Measurements from ENCODE around the gene ARHGDIG. TPM values are rescaled to one million over a fixed set of nuclear protein-coding genes. Genes with fewer than 3 reads are reported as not detected.

ARHGDIG gene
- total and polyA plus RNA-seq, 2 donors (not counting 3 experiments of a cell fraction or from before 2014, with no cell fraction given) = 0.93 to 2.2 TPM

GRCh38 chr16:287298-287811, 7.0 kb downstream of the ARHGDIG start:
- Histone ChIP-seq H3K27me3 (ENCODE audit: control insufficient read depth in 2 of 2, insufficient read depth in 2 of 2, low read length in 2 of 2) (no peaks in the 10 kb centered on the region), H3K27ac (ENCODE audit: insufficient read depth, low read depth, low read length) (no peak overlapping the region), H3K4me2 (ENCODE audit: insufficient read depth, low read length) (no peak overlapping the region), H3K4me1 (ENCODE audit: control insufficient read depth, extremely low read depth, insufficient read depth, low read length) (no peaks in the 10 kb centered on the region), H3K36me3 (ENCODE audit: control insufficient read depth in 2 of 2, extremely low read depth in 1 of 2, insufficient read depth in 2 of 2, low read length in 2 of 2) (peaks cover 0 to 24% of the 10 kb centered on the region in 2 experiments), H3K79me2 (ENCODE audit: control insufficient read depth, insufficient read depth, low read length) (no peaks in the 10 kb centered on the region), H3K9me3 (replicated peaks; ENCODE audit: control insufficient read depth, insufficient read depth, low read length) (no peaks in the 10 kb centered on the region), H3K9ac (replicated peaks; ENCODE audit: extremely low read depth, insufficient read depth, low read length) (no peak overlapping the region), H4K20me1 (replicated peaks; ENCODE audit: control insufficient read depth, extremely low read depth, insufficient read depth, low read length) (no peaks in the 10 kb centered on the region), H3K4me3 (replicated peaks in 1 of 3; ENCODE audit: insufficient read depth in 1 of 3, low read depth in 1 of 3, low read length in 3 of 3) (no peak overlapping the region), H3K9me1 (replicated peaks; ENCODE audit: control insufficient read depth, extremely low read depth, insufficient read depth, low read length) (no peaks in the 10 kb centered on the region), H2AFZ (ENCODE audit: low read depth, low read length) (no peak overlapping the region)
- dilution Hi-C loops (cut with MboI; ENCODE audit: extremely low pct_ligation_motif_present, low sequenced_read_pairs) = no loop called here
- TF ChIP-seq GATA2 (IDR thresholded peaks at IDR 0.05; ENCODE audit: insufficient read depth, insufficient read length, low read depth, low read length) = no peak
- POLR2A ChIA-PET = no interaction called here
- no TSS peak for BruUV-seq (replicated peaks)
- CTCF ChIA-PET = no interaction called here
- intact Hi-C loops (cut with micrococcal nuclease) = no loop called here
- no peak for FAIRE-seq
- DNase-seq (ENCODE audit: low read depth, low spot score) = no peak

DNA sequence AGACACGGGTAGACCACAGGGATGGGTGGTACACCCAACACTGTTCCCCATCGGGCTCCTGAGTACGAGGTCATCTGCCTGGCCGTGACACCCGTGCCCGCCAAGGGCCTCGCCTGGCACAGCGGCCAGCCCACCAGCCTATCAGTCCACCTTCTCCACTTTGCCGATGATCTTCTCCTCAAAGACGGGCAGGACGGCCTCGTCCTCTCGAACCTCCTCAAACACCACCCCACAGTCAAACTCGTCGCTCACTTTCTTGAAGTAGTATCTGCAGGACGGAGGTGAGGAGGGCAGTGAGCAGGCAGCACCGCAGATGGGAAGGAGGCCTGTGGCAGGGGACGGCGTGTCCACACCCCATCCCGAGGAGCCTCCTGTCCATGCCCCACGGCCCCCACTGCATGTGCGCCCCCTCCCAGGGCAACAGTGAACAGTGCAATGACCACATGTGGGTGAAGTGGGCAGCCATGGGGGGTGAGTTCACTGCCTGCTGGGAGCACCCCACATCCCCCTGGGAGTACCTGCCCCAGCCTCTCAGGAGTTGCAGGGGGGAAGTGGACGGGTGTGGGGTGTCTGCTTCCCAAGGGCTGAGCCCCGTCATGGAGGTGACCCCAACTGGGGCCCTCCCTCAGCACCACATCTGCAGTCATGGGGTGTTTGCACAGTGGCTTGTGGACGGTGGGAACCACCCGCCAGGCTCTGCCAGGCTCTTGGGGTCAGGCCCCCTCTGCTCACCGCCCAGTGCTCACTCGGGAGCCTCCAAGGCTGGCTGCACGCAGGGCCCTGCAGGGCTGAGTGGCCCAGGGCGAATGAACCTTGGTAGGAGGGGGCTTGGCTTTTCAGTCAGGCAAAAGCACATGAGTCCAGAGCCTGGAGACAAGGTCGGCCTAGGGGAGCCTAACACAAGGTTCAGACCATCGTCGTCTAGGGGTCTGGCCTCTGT, 7.9 kb downstream of the ARHGDIG start:
- no peaks in the 10 kb centered on the region for H3K9me3 ChIP-seq (replicated peaks; ENCODE audit: control insufficient read depth, insufficient read depth, low read length)
- H3K36me3 ChIP-seq (ENCODE audit: control insufficient read depth in 2 of 2, extremely low read depth in 1 of 2, insufficient read depth in 2 of 2, low read length in 2 of 2) = peaks cover 0 to 31% of the 10 kb centered on the region in 2 experiments
- ChIA-PET POLR2A (no interaction called here), CTCF (no interaction called here)
- no peak overlapping the region for H2AFZ ChIP-seq (ENCODE audit: low read depth, low read length)
- H3K27ac ChIP-seq (ENCODE audit: insufficient read depth, low read depth, low read length) = no peak overlapping the region
- no peak overlapping the region for H3K4me2 ChIP-seq (ENCODE audit: insufficient read depth, low read length)
- no peak overlapping the region for H3K4me3 ChIP-seq (replicated peaks in 1 of 3; ENCODE audit: insufficient read depth in 1 of 3, low read depth in 1 of 3, low read length in 3 of 3)
- DNase-seq (ENCODE audit: low read depth, low spot score) (no peak), FAIRE-seq (no peak)
- H3K9ac ChIP-seq (replicated peaks; ENCODE audit: extremely low read depth, insufficient read depth, low read length) = no peak overlapping the region
- no peaks in the 10 kb centered on the region for H3K79me2 ChIP-seq (ENCODE audit: control insufficient read depth, insufficient read depth, low read length)
- no peaks in the 10 kb centered on the region for H3K27me3 ChIP-seq (ENCODE audit: control insufficient read depth in 2 of 2, insufficient read depth in 2 of 2, low read length in 2 of 2)
- no peaks in the 10 kb centered on the region for H3K9me1 ChIP-seq (replicated peaks; ENCODE audit: control insufficient read depth, extremely low read depth, insufficient read depth, low read length)
- BruUV-seq (replicated peaks) = no TSS peak
- intact Hi-C loops (cut with micrococcal nuclease) (no loop called here), dilution Hi-C loops (cut with MboI; ENCODE audit: extremely low pct_ligation_motif_present, low sequenced_read_pairs) (no loop called here)
- TF ChIP-seq, protein P1, sequence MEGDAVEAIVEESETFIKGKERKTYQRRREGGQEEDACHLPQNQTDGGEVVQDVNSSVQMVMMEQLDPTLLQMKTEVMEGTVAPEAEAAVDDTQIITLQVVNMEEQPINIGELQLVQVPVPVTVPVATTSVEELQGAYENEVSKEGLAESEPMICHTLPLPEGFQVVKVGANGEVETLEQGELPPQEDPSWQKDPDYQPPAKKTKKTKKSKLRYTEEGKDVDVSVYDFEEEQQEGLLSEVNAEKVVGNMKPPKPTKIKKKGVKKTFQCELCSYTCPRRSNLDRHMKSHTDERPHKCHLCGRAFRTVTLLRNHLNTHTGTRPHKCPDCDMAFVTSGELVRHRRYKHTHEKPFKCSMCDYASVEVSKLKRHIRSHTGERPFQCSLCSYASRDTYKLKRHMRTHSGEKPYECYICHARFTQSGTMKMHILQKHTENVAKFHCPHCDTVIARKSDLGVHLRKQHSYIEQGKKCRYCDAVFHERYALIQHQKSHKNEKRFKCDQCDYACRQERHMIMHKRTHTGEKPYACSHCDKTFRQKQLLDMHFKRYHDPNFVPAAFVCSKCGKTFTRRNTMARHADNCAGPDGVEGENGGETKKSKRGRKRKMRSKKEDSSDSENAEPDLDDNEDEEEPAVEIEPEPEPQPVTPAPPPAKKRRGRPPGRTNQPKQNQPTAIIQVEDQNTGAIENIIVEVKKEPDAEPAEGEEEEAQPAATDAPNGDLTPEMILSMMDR (IDR thresholded peaks at IDR 0.05; ENCODE audit: extremely low read depth in 1 of 2, insufficient read depth in 1 of 2, low read depth in 1 of 2, low read length in 2 of 2) = no peak
- TF ChIP-seq FOS (IDR thresholded peaks at IDR 0.05; ENCODE audit: borderline replicate concordance, insufficient read depth, low read length) (no peak), GATA2 (IDR thresholded peaks at IDR 0.05; ENCODE audit: insufficient read depth, insufficient read length, low read depth, low read length) (no peak), POLR2AphosphoS5 (IDR thresholded peaks at IDR 0.05; ENCODE audit: insufficient read depth, low read depth, low read length) (no peak)
- no peaks in the 10 kb centered on the region for H4K20me1 ChIP-seq (replicated peaks; ENCODE audit: control insufficient read depth, extremely low read depth, insufficient read depth, low read length)
- H3K4me1 ChIP-seq (ENCODE audit: control insufficient read depth, extremely low read depth, insufficient read depth, low read length) = no peaks in the 10 kb centered on the region

All from endothelial cell of umbilical vein (primary cell).